T-helper 17 cell (primary cell): ENCODE results near the gene HSPA12A. TPM values are rescaled to one million over a fixed set of nuclear protein-coding genes. Genes with fewer than 3 reads are reported as not detected.

Source experiments
- ATAC-seq: fragments of 150-1000 bp; cut with Tn5 transposase; 2 replicates; pipeline ENCODE4 v1.10.0; 2021; ENCODE audit warnings: mild to moderate bottlenecking, moderate library complexity
- DNase-seq, 3 donors: peaks; one replicate each; pipeline versions ENCODE4 v3.0.0 to v3.0.0-alpha.2; 2020 to 2021
- H3K9me3 ChIP-seq: one replicate; pipeline ENCODE4 v1.7.0; 2013; ENCODE audit warnings: low read length, mild to moderate bottlenecking; ENCODE audit not compliant: control insufficient read depth, poor library complexity, severe bottlenecking
- H3K27ac Mint-ChIP-seq: one replicate; pipeline ENCODE4 v1.8.0; 2022; ENCODE audit warnings: mild to moderate bottlenecking, moderate library complexity, mixed read lengths
- H3K27me3 Mint-ChIP-seq: one replicate; pipeline ENCODE4 v1.8.0; 2022; ENCODE audit warnings: mixed read lengths
- H3K36me3 Mint-ChIP-seq: one replicate; pipeline ENCODE4 v1.8.0; 2022; ENCODE audit warnings: low read depth, mixed read lengths
- H3K4me1 Mint-ChIP-seq: one replicate; pipeline ENCODE4 v1.8.0; 2022; ENCODE audit warnings: mild to moderate bottlenecking, mixed read lengths
- H3K4me3 Mint-ChIP-seq: one replicate; pipeline ENCODE4 v1.8.0; 2022; ENCODE audit warnings: mild to moderate bottlenecking, moderate library complexity, mixed read lengths
- total RNA-seq, 4 donors: library from RNA in 2 of 4; stranded (reverse) in 2 of 4; gene quantifications; one replicate each; pipeline ENCODE4 v1.2.3 and lab custom pipeline; 2022 to 2026

The HSPA12A gene
- total RNA-seq, 2 donors from 2014 or later, result 0.37 to 0.62 TPM

DNA sequence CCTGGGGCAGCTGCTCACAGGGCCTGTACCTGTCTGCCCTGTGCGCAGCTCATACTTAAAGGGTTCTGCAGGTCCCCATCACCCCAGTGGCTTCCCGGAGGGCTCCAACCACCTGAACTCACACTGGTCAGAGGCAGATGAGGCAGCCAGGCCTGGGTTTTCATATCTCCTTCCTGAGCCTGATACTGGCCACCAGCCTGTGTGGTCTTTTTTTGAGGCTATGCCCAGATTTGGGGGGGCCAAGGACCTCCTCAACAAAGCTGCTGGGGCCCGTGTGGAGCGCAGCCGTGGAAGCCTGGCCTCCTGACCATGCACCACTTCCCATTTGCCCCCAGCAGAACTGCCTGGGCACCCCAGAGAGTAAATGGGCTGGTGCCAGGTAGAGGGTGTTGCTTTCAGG, 95.9 kb downstream of the HSPA12A start:
- H3K9me3 ChIP-seq, result no peaks in the 10 kb centered on the region
- no peak overlapping the region for H3K27ac Mint-ChIP-seq
- no peak for DNase-seq
- peaks cover 10% of the 10 kb centered on the region for H3K27me3 Mint-ChIP-seq
- no peaks in the 10 kb centered on the region for H3K4me1 Mint-ChIP-seq
- no peak for ATAC-seq
- H3K36me3 Mint-ChIP-seq, result no peaks in the 10 kb centered on the region
- H3K4me3 Mint-ChIP-seq, result no peak overlapping the region

GRCh38 chr10:116637830-116638229, 104.5 kb downstream of the HSPA12A start:
- no peaks in the 10 kb centered on the region for H3K27me3 Mint-ChIP-seq
- H3K36me3 Mint-ChIP-seq, result no peaks in the 10 kb centered on the region
- H3K27ac Mint-ChIP-seq, result no peak overlapping the region
- DNase-seq (no peak), ATAC-seq (peak; percentile 55)
- no peak overlapping the region for H3K4me3 Mint-ChIP-seq
- H3K9me3 ChIP-seq, result no peaks in the 10 kb centered on the region
- H3K4me1 Mint-ChIP-seq, result no peaks in the 10 kb centered on the region

DNA sequence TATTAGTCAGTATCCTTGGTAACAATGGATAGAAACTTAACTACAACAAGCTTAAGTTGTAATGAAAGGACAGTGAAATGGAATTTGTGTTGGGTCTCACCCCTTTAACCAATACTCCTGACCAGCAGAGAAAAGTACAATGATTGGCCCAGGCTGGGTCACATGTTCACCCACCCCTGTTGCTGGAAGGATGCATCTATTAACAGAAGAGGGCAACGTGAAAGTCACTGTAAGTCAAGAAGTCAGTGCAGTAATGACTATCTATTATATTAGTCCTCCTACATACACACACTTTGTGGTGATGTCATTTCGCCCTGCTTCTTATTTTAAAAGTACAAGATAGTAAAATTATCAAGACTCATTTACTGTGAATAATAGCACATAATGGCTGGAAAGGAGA, 105.4 kb downstream of the HSPA12A start:
- H3K4me1 Mint-ChIP-seq, result no peaks in the 10 kb centered on the region
- H3K36me3 Mint-ChIP-seq, result no peaks in the 10 kb centered on the region
- no peak for DNase-seq
- no peaks in the 10 kb centered on the region for H3K27me3 Mint-ChIP-seq
- H3K27ac Mint-ChIP-seq, result no peak overlapping the region
- no peak overlapping the region for H3K4me3 Mint-ChIP-seq
- no peak for ATAC-seq
- no peaks in the 10 kb centered on the region for H3K9me3 ChIP-seq

GRCh38 chr10:116636385-116636784, 106.0 kb downstream of the HSPA12A start:
- no peak for ATAC-seq
- H3K4me3 Mint-ChIP-seq, result no peak overlapping the region
- H3K27me3 Mint-ChIP-seq, result no peaks in the 10 kb centered on the region
- H3K27ac Mint-ChIP-seq, result no peak overlapping the region
- DNase-seq, result no peak
- no peaks in the 10 kb centered on the region for H3K4me1 Mint-ChIP-seq
- no peaks in the 10 kb centered on the region for H3K9me3 ChIP-seq
- H3K36me3 Mint-ChIP-seq, result no peaks in the 10 kb centered on the region

DNA sequence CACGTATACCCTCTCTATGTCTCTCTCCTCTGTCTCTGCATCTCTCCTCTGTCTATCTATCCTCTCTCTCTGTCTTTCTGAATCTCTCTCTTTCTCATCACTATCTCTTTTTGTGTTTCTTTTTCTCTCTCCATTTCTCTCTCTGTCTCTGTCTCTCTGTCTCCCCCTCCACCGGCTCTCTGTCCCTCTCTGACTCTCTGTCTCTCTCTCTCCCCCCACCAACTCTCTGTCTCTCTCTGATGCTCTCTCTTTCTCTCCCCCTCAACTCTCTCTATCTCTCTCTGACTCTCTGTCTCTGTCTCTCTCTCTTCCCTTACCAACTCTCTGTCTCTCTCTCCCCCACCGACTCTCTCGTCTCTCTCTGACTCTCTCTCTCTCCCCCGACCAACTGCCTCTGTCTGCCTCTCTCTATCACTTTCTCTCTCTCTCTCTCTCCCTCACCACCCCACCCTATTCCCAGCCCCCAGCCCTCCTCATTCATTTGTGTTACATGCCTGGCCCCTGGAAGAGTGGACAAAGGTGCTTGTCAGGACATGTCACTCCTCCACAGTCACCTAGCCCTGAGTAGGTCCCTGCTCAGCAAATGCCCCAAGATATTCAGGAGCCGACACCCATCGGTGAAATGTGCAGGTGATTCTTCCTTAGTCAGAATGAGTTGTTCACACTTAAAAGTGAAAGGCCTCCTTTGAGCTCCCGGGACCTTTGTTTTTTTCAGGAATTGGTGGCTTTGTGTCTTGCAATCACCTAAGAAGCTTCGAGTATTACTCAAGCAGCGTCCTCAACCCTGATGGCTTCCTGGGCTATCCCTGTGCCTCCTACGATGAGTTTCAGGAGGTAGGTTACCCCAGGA, 108.0 kb downstream of the HSPA12A start:
- Mint-ChIP-seq H3K4me1 (no peaks in the 10 kb centered on the region), H3K36me3 (no peaks in the 10 kb centered on the region), H3K27me3 (no peaks in the 10 kb centered on the region), H3K27ac (no peak overlapping the region), H3K4me3 (no peak overlapping the region)
- no peaks in the 10 kb centered on the region for H3K9me3 ChIP-seq
- ATAC-seq (no peak), DNase-seq (no peak)

- H3K36me3 Mint-ChIP-seq, result no peaks in the 10 kb centered on the region
- ATAC-seq (no peak), DNase-seq (no peak)
- no peaks in the 10 kb centered on the region for H3K9me3 ChIP-seq
- no peak overlapping the region for H3K27ac Mint-ChIP-seq
- H3K4me3 Mint-ChIP-seq, result no peak overlapping the region
- H3K4me1 Mint-ChIP-seq, result no peaks in the 10 kb centered on the region
- no peaks in the 10 kb centered on the region for H3K27me3 Mint-ChIP-seq
Observed at GRCh38 chr10:116633216-116633600, 109.2 kb downstream of the HSPA12A start.

- no peak overlapping the region for H3K27ac Mint-ChIP-seq
- no peaks in the 10 kb centered on the region for H3K4me1 Mint-ChIP-seq
- H3K36me3 Mint-ChIP-seq, result no peaks in the 10 kb centered on the region
- H3K9me3 ChIP-seq, result no peaks in the 10 kb centered on the region
- DNase-seq (no peak), ATAC-seq (no peak)
- H3K4me3 Mint-ChIP-seq, result no peak overlapping the region
- no peaks in the 10 kb centered on the region for H3K27me3 Mint-ChIP-seq
Observed at GRCh38 chr10:116632596-116633215, 109.7 kb downstream of the HSPA12A start.

DNA sequence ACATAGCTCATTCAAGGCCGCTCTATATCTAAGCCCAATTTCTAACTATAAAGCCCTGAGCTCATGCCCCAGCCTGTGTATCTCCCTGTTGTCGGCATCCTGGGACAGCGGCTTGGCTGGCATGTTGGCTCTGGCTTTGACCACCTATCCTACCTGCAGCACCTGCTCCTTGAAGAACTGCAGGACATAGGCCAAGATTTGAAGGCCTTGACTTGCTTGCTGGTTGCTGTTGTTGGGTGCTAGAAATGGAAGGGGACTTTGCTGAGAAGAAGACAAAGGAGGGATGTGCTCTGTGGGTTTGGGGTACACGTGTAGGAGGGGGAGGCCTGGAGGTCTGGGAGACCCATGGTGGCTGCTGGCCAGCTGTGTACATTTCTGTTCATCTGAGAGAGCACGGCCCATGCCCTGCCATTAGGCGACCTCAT, 110.5 kb downstream of the HSPA12A start:
- ATAC-seq (no peak), DNase-seq (no peak)
- Mint-ChIP-seq H3K4me3 (no peak overlapping the region), H3K27ac (no peak overlapping the region), H3K27me3 (peaks cover 2% of the 10 kb centered on the region), H3K36me3 (no peaks in the 10 kb centered on the region), H3K4me1 (no peaks in the 10 kb centered on the region)
- H3K9me3 ChIP-seq, result no peaks in the 10 kb centered on the region

DNA sequence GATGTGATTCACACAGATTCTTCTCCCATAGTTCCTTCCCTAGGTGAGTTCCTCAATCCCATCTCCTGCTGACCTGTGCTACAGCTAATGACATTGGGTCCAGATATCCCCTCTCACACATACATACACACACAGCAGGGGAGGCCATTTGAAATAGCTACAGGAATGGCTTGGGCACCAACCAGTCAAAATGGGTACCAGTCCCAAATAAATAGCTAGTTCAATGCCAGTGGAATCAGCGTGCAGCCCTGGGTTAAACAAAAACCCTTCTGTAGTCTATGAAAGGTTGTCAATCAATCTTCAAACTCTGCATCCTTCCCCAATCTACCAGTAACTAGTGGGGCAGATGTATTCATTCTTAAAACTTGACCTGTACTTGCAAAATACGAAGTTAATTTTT, 112.3 kb downstream of the HSPA12A start:
- Mint-ChIP-seq H3K4me3 (no peak overlapping the region), H3K27ac (no peak overlapping the region), H3K27me3 (peaks cover 18% of the 10 kb centered on the region), H3K4me1 (no peaks in the 10 kb centered on the region), H3K36me3 (no peaks in the 10 kb centered on the region)
- ATAC-seq (no peak), DNase-seq (no peak)
- no peaks in the 10 kb centered on the region for H3K9me3 ChIP-seq

- H3K4me1 Mint-ChIP-seq, result no peaks in the 10 kb centered on the region
- no peaks in the 10 kb centered on the region for H3K36me3 Mint-ChIP-seq
- no peak for DNase-seq
- H3K9me3 ChIP-seq, result no peaks in the 10 kb centered on the region
- peaks cover 25% of the 10 kb centered on the region for H3K27me3 Mint-ChIP-seq
- no peak for ATAC-seq
- H3K4me3 Mint-ChIP-seq, result no peak overlapping the region
- H3K27ac Mint-ChIP-seq, result no peak overlapping the region
Observed at GRCh38 chr10:116629340-116629739, 113.0 kb downstream of the HSPA12A start.

GRCh38 chr10:116627386-116627933, 114.9 kb downstream of the HSPA12A start:
- no peak overlapping the region for H3K27ac Mint-ChIP-seq
- H3K27me3 Mint-ChIP-seq, result peaks cover 36% of the 10 kb centered on the region
- no peak for ATAC-seq
- no peaks in the 10 kb centered on the region for H3K36me3 Mint-ChIP-seq
- H3K4me3 Mint-ChIP-seq, result no peak overlapping the region
- no peak for DNase-seq
- no peaks in the 10 kb centered on the region for H3K9me3 ChIP-seq
- no peaks in the 10 kb centered on the region for H3K4me1 Mint-ChIP-seq

DNA sequence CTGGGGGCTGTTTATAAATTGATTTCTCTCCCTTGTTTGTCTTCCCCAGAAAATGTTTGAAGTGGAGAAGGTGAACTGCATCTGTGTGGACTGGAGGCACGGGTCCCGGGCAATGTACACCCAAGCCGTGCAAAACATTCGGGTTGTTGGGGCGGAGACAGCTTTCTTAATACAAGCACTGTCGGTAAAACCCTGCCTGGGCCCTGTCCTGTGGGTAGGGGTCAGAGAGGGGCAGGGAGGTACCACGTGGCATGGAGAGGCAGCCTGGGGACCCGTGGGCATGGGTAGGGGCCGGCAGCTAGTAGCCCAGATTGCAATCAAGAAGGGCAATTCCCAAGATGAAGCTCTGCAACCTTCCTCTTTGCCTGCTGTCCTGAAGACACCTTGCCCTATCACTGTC, 115.6 kb downstream of the HSPA12A start:
- H3K4me3 Mint-ChIP-seq, result no peak overlapping the region
- H3K9me3 ChIP-seq, result no peaks in the 10 kb centered on the region
- H3K4me1 Mint-ChIP-seq, result no peaks in the 10 kb centered on the region
- H3K36me3 Mint-ChIP-seq, result no peaks in the 10 kb centered on the region
- H3K27ac Mint-ChIP-seq, result no peak overlapping the region
- H3K27me3 Mint-ChIP-seq, result peaks cover 43% of the 10 kb centered on the region
- no peak for ATAC-seq
- DNase-seq, result no peak

- no peaks in the 10 kb centered on the region for H3K4me1 Mint-ChIP-seq
- H3K4me3 Mint-ChIP-seq, result no peak overlapping the region
- no peaks in the 10 kb centered on the region for H3K9me3 ChIP-seq
- ATAC-seq (no peak), DNase-seq (no peak)
- no peak overlapping the region for H3K27ac Mint-ChIP-seq
- H3K36me3 Mint-ChIP-seq, result no peaks in the 10 kb centered on the region
- peaks cover 47% of the 10 kb centered on the region for H3K27me3 Mint-ChIP-seq
Observed at GRCh38 chr10:116625845-116626244, 116.5 kb downstream of the HSPA12A start.
